ENCODE results near the gene PRAMEF13. TPM values are rescaled to one million over a fixed set of nuclear protein-coding genes. Genes with fewer than 3 reads are reported as not detected.
"Not testable (repeated sequence)": the region's sequence is repeated elsewhere in the genome, so short reads cannot be mapped to it uniquely, and the experiment has no call there.

Gene PRAMEF13
- total RNA-seq, 1 experiment from 2014 or later, result not detected

GRCh38 chr1:13165531-13165930 lies 35.7 kb downstream of the PRAMEF13 start, which contains the start of gene HNRNPCL4:
Gene HNRNPCL4 (minus strand): TSS chr1:13165631. CDS start chr1:13165467, 164 bp downstream.
- H2AFZ ChIP-seq (ENCODE audit: low read length); H3K9me3 ChIP-seq (ENCODE audit: low read length); H3K79me2 ChIP-seq (ENCODE audit: low read length); H3K36me3 ChIP-seq (ENCODE audit: low read depth, low read length); H3F3A ChIP-seq (ENCODE audit: low read length, unreplicated experiment); H3K27me3 ChIP-seq (ENCODE audit: low read length); H3K9ac ChIP-seq (ENCODE audit: low read length); ATAC-seq; POLR2A ChIA-PET (ENCODE audit: unreplicated experiment); intact Hi-C loops (cut with micrococcal nuclease); DNase-seq; H3K4me2 ChIP-seq (ENCODE audit: low read length); H4K20me1 ChIP-seq (ENCODE audit: low read length); H3K4me3 ChIP-seq (ENCODE audit: low read length); H3K9me2 ChIP-seq (replicated peaks; ENCODE audit: low read length); H3K27ac ChIP-seq (ENCODE audit: low read length); BruUV-seq (replicated peaks); CTCF ChIA-PET; H3K4me1 ChIP-seq (ENCODE audit: insufficient read depth, low read length): not testable (repeated sequence)

GRCh38 chr1:13155909-13156308 lies 45.3 kb downstream of the PRAMEF13 start, which contains the start of gene PRAMEF26:
Gene PRAMEF26 (minus strand): TSS chr1:13156009. CDS start chr1:13153095, 2,914 bp downstream.
- H3K79me2 ChIP-seq (ENCODE audit: low read length); H3K9ac ChIP-seq (ENCODE audit: low read length); H3F3A ChIP-seq (ENCODE audit: low read length, unreplicated experiment); H3K4me1 ChIP-seq (ENCODE audit: insufficient read depth, low read length); H3K9me2 ChIP-seq (replicated peaks; ENCODE audit: low read length); DNase-seq; H2AFZ ChIP-seq (ENCODE audit: low read length); H4K20me1 ChIP-seq (ENCODE audit: low read length); intact Hi-C loops (cut with micrococcal nuclease); POLR2A ChIA-PET (ENCODE audit: unreplicated experiment); H3K27me3 ChIP-seq (ENCODE audit: low read length); H3K36me3 ChIP-seq (ENCODE audit: low read depth, low read length); H3K4me3 ChIP-seq (ENCODE audit: low read length); H3K9me3 ChIP-seq (ENCODE audit: low read length); CTCF ChIA-PET; BruUV-seq (replicated peaks); ATAC-seq; H3K27ac ChIP-seq (ENCODE audit: low read length); H3K4me2 ChIP-seq (ENCODE audit: low read length): not testable (repeated sequence)

Other genes with a start within 250 kb of the PRAMEF13 start
- gene PRAMEF27, start 144.8 kb downstream of the PRAMEF13 start, total RNA-seq (2014; rRNA removed), result not detected in 2 replicates
- not detected in 2 replicates for gene HNRNPCL3, start 140.6 kb downstream of the PRAMEF13 start, total RNA-seq (2014; rRNA removed)
- not detected in 2 replicates for gene PRAMEF25, start 130.6 kb downstream of the PRAMEF13 start, total RNA-seq (2014; rRNA removed)
- gene HNRNPCL2, start 84.6 kb downstream of the PRAMEF13 start, total RNA-seq (2014; rRNA removed), result not detected in 2 replicates
- not detected in 2 replicates for gene PRAMEF26, start 45.4 kb downstream of the PRAMEF13 start, total RNA-seq (2014; rRNA removed)
- gene HNRNPCL4, start 35.8 kb downstream of the PRAMEF13 start, total RNA-seq (2014; rRNA removed), result not detected in 2 replicates
- not detected in 2 replicates for gene PRAMEF9, start 29.6 kb downstream of the PRAMEF13 start, total RNA-seq (2014; rRNA removed)
- not detected in 2 replicates for gene PRAMEF18, start 24.7 kb upstream of the PRAMEF13 start, total RNA-seq (2014; rRNA removed)
- gene PRAMEF5, start 52.8 kb upstream of the PRAMEF13 start, total RNA-seq (2014; rRNA removed), result not detected in 2 replicates
- gene PRAMEF8, start 83.7 kb upstream of the PRAMEF13 start, total RNA-seq (2014; rRNA removed), result not detected in 2 replicates
- not detected in 2 replicates for gene PRAMEF33, start 102.1 kb upstream of the PRAMEF13 start, total RNA-seq (2014; rRNA removed)
- gene PRAMEF15, start 114.2 kb upstream of the PRAMEF13 start, total RNA-seq (2014; rRNA removed), result not detected in 2 replicates
- gene PRAMEF14, start 145.7 kb upstream of the PRAMEF13 start, total RNA-seq (2014; rRNA removed), result not detected in 2 replicates
- not detected in 2 replicates for gene PRAMEF19, start 170.5 kb upstream of the PRAMEF13 start, total RNA-seq (2014; rRNA removed)
- not detected in 2 replicates for gene PRAMEF17, start 188.2 kb upstream of the PRAMEF13 start, total RNA-seq (2014; rRNA removed)
- gene PRAMEF20, start 209.0 kb upstream of the PRAMEF13 start, total RNA-seq (2014; rRNA removed), result not detected in 2 replicates

Measured in PC-3 (cell line).